ENCODE results near the gene TUBA4A.
"Not testable (repeated sequence)": the region's sequence is repeated elsewhere in the genome, so short reads cannot be mapped to it uniquely, and the experiment has no call there.

The TUBA4A gene

DNA sequence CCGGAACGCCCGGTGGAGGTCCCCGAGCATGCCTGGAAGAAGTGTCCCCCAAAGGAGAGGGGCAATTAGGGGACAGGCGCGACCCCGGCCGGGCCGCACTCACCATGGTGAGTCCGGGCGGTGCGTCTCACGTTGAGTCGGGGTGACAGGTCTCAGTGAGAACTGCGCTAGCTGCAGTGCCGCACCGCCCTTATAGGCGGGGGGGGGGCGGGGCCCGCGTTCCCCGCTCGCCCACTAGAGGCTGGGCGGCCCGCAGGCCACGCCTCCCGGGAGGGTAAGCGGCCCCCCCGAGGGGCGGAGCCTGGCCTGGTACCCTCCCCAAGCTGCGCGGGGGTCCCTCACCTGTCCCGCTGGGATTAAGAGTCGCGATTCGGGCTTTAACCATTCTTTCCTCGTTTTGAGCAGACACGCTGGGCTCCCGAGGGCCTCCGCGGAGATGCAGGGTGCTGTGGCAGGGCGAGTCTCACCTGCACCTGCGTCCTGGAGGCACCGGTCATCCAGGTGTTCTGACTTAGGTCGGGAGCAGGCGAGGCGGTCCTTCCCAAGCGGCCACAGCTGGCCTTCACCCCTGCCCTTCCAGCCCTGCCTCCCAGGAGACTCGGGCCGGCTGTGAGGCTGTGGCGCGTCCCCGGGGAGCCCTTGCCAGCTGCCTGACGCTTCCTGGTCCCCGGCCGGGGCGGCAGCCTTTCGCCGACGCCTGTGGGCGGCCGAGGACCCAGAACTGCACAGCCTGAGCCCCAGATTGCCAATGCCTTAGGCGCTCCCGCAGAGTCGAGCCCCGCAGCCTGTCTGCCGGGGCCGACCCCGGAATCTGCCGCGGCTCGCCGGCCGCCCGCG is at the start of gene TUBA4A:
TUBA4A (minus strand) TSS at position 166 of the 837 bp plus-strand sequence; CDS start at position 106, 60 bp downstream.
- peak; percentile 78 to 85 (median 84) for DNase-seq

DNA sequence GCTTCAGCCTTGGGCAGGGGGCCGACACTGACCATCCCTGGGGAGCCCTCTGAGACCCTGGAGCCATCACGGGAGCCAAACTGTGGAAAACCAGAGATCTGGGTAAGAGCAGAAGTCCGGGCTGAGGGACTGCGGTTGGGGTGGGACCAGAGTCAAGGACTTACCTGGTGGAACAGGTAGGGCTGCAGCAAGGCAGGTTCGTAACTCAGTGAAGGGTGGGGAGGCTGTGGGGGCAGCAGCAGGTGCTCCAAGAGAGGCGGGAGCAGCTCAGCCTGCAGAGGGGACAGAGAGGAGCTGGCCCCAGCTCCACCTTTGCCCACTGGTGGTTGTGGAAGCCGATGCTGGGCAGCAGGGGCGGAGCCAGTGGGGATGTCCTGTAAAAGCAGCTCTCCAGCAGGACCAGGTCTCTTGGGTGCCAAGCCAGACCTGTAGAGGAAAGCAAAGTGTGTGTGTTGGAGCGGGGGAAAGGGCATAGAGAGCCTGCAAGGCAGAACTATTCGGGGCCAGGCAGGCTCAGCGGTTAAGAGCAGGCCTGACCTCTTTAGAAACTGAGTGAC is 48.8 kb upstream of the TUBA4A start:
- no peak for DNase-seq

DNA sequence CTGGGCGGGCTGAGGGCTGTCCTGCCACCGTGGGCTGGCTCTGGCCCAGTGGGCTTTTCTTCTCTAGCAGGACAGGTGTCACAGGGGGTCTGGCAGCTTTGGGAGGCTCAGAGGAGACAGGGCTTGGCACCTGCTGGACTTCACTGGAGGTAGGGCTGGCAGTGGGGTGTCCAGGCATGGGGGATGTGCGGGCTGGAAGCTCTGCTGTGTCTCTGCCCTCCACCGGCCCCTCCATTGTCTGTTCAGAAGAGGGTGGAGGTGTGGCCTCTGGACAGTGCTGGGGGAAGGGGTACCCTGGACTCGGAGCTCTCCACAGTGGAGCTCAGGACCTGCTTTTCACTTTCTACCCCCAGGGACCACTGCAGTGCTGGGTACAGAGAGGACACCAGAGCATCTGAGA is 46.3 kb upstream of the TUBA4A start:
- no peak for DNase-seq

DNA sequence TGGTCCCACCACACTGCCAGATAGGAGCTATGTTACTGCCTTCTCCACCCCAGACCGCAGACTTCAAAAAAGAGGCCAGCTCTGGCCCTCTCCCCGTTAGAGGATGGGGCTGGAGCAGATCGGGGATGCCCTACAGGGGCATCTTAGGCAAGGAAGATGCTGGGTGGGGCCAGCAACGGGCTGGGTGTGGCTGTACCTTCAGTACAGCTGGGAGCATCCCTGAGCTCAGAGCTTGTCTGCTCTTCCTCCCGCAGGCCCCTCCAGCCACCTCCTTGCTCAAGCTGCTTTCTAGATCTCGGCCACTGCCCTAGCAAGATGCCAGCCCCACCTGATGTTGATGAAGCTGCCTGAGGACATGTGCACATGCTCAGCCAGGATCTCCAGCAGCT is 45.6 kb upstream of the TUBA4A start:
- no peak for DNase-seq

DNA sequence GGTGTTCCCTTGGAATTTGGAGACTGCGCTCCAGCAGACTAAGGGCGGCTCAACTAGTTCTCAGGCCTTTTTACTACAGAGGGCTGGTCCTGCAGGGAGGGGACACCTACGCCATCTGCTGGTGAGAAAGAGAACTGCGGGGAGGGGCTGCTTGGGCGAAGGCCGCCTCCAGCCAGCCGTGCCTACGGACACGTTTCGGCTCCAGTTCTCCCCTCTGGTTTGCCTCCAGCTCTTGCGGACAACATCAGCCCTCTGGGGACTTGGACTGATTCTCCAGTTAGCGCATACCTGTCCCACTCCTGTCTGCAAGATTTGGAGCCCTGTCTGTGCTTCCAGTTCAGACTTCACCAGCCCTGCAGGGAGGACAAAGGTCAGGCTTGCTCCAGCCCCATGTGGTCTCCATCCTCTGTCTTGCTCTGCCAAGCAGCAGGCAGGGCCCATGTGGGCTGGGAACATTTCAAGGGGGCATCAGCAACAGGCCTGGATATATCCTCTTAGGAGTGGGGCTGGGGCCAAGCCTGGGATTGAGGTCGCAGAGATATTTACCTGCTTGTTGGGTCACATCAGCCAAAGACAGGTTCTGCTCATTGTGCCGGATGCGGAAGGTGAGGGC is 45.1 kb upstream of the TUBA4A start:
- DNase-seq = peak; percentile 48 to 76 (median 51)

DNA sequence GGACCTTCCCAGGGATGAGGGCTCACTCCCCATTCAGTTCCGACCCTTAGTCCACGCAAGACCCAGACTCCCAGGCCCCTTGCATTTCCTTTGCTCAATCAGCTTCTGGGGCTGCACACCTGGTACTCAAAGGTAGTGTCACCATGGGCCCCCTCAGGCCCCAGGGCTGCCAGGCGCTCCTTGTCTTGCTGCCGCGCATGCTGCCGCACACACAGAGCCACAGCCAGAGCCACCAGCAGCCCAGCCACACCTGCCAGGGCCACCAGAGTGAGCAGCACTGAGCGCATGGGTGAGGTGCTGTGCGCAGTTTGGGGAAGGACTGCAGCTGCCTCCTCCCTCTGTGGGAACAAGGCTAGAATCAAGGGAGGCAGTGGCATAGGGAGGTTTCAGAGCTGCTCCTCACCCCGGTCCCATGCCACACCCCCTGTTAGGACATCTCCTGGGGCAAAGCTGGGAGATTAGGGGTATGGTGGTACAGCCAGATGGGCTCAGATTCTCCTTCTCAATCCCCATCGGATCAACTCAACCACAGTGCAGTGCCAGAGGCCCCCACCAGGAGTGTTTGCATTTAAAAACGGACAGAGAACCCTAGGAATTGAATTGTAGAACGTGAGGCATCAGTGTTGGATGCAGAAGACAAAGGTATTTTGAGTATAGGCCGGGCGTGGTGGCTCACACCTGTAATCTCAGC is 44.2 kb upstream of the TUBA4A start:
- no peak for DNase-seq

DNA sequence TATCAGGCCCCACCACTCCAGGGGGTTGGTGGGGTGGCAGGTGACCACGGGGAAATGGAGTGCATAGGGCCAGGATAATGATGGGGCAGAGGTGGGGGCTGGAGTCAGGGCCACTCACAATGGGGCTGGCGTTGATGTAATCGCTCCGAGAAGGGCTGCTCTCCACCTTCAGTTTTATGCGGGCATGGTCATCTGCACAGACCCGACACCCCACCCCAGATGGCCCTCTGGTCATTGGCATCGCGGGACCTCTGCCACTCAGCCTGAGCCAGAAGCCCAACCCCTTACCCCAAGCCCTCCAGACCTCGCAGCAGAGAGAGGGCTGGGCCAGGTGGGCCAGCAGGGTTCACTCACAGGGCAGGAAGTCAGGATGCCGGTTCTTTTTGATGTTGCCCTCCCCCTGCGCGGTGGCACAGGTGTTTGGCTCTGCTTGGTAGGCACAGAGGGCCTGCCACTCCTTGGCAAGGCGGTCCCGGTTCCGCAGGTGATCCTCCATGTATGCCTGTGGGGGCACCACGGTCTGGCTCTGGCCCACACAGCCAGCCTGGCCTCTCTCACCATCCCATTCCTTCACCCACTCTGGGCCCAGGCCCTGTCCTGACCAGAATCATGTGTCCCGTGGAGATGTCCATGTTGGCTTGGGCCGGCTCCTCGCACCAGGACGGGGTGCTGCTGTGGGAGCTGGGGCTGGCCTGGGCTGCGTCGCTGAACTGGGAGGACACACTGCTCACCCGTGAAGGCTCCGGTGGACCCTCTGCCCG is 43.1 kb upstream of the TUBA4A start:
- DNase-seq = no peak

DNA sequence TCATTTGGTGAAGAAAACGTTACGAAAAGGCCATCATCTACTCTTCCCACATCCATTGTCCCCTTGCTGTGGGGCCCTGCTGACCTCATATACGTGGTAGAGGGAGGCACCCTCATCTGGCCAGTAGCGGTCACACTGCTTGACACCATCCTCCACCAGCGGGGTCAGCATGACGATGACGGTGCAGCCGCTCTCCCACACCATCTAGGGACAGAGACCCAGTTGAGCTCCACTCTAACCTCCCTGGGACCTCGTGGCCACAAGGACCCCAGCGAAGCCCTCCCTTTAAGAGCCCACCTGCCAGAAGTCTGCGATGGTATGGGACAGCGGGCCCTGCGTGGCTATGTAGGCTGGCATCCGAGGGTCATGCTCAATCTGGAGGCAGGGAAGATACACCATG is 42.4 kb upstream of the TUBA4A start:
- no peak for DNase-seq

DNA sequence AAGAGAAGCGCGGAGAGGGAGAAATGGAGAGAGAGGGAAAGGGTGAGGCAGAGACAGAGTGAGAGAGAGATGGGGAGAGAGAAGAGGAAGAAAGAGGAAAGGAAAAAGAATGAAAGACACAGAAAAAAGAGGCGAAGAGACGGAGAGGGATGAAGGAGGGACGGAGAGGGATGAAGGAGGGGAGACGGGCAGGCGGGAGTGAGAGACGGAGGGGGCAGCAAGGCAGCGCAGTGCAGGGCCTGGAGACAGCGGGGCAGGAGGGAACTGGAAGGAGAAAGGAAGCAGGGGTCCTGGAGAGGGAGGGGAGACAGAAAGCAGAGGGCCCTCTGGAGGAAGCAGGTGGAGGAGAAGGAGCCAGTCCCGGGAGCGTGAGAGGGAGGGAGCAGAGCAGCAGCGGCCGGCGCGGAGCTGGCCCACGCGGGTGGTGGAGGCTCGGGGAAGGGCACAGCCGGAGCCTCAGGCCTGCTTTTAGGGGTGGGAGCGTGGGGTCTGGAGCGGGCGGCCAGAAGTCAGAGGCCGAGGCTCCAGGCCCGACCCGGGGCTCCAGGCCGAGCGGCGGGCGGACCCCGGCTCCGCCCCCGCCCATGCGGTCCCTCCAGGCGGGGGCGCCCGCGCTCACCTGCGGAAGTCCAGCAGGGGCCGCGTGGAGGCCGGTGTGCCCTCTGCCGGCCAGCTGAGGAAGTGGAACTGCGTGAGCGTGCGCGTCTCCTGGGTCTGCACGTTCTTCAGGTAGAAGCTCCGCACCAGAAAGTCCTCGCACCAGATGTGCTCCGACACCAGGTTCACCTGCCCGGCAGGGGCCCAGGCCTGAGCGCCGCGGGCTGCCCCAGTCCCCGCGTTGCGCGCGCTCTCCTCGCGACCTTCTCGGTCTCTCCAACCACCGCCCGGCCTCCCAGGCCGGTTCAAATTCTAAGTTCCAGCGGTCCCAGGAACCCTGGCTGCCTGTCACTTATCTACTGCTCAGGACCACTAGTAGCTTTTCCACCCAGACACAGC is 40.9 kb upstream of the TUBA4A start:
- peak; percentile 8 to 81 (median 14) for DNase-seq

DNA sequence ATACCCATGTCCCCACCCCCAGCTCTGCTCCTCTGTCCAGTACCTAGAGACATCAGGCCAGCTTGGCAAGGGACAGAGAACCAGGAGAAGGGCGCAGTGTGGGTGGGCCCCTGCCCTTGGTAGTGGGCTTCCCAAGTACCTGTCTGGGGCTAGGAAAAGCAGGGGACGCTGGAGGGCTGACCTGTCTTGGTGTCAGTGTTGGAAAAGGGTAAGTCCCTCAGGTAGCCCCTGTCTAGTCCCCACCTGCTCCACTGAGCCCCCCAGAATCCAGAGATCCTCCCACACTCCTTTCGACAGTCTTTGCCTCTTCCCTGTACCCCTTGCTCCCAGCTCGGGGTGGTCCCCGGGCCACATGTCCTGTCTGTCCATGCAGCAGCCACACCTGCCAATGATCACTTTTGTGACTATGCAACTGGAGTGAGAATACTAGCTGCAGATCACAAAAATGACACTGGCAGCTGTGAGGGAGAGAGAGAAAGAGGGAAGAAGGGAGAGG is 40.1 kb upstream of the TUBA4A start:
- no peak for DNase-seq

DNA sequence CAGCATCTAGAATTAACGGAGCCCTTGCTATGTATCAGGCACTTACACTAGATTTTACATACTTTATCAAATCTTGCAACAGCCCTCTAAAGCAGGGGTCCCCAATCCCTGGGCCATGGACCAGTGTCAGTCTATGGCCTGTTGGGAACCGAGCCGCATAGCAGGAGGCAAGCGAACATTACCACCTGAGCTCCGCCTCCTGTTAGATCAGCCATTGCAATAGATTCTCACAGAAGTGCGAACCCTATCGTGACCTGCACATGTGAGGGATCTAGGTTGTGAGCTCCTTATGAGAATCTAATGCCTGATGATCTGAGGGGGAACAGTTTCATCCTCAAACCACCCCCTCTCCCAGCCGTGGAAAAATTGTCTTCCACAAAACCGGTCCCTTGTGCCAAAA is 38.9 kb upstream of the TUBA4A start:
- DNase-seq = no peak

DNA sequence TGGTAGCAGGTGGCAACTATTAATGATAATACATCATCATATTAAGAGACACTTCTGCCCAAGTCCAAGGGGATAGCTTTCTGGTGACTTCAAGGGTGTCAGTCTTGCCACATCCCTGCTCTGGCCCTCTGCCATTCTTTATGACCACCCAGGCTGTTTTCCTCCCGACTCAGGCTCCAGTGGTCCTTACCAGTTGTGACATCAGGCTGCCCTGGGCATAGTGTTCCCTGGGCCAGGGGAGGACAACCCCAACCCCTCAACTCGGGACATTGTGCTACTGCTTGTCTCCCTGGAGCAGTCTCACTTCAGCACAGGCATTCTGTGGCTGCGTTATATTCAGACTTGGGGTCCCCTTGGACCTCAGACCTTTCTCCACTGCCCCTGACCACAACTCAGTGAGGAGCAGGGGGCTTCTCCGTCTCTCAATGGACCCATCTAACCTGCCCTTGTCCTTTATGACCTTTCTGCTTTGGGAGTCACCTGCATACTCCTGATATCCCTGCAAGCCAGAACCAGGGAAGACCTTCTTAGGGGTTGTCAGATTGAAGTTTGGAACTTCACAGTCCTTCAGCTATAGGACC is 38.3 kb upstream of the TUBA4A start:
- no peak for DNase-seq

DNA sequence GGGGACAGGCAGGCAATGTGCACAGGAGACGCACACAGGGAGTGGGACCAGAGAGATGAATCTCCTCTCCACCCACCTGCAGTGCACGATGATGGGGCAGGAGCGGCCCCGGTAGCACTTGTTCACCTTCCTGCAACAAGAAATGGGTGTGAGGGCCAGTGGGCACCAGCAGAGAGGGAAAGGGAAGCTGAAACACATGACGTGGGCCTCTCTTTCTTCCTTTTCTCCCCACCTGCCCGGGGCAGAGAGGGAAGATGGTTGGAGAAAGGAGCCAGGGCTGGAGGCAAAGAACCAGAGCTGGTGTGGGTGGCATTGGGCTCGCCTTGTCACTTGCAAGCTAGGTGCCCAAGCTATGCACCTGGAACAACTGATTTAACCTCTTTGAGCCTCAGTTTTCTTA is 37.7 kb upstream of the TUBA4A start:
- DNase-seq = no peak

DNA sequence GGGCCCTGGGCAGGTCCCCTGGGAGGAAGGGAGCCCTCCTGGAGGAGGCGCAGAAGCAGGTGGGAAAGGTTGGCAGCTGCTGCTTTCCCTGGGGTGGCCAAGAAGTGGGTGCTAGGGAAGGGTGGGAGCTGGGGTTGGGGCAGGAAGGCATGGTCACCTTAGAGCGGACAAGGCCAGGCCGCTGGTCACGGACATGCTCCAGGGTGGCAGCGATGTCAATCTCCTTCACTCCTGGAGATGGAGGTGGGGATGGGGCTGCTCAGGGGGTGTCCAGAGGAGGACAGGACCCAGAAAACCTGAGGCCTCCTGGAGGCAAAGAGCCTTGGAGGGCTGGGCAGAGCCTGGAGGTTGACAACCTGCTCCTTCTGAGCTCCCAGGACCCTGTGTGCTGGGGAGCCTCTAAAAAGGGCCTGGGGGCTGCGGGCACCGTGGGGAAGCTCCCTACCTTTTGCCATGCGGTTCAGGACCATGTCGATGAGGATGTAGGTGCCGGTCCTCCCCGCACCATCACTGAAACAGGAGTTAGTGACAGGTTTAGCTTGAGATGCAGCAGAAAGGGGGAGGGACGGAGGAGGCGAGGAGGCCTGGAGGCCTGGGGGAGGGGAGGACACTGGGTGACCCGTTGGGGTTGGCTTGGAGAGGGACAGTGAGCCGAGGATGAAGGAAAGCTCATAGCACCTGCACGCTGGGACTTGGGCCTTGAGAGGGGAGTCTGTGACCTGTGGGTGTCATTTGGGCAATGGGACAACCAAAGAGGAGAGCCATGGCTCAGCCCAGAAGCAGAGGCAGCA is 36.9 kb upstream of the TUBA4A start:
- DNase-seq = no peak

DNA sequence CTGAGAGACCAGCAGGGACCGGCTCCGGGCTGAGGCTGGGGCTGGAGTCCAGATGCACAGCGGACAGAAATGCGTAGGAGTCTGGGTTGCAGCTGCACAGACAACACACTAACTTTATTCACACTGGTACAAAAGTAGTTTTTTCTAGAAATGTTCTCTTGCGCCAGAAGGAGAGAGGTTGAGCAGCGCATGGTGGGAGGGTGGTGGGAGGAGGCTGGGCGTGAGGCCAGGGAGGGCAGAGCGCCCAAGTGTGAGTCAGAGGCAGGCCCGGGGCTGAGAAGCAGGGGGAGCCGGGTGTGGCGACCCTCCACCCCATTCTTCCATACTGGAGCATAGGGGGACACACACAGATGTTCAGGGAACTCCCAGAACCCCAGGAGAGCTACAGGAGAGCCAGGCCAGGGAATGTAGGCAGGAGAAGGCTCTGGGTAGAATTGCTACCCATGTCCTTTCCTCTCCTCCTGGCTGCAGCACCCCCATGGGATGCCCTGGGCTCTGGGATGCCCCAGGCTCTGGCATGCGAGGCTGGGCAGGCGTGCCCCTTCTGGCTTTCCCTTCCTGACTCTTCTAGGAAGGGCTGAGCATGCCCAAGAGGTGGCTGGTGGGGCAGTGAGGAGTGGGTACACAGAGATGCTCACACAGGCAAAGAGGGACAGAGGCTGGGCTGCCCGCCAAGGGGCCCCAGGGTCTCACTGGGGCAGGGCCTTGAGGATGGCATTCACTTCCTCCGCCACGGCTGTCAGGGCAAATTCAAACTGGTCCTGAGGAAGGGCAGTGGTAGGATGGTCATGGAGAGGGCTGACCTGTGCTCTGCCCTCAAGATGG is 36.0 kb upstream of the TUBA4A start:
- DNase-seq = no peak

DNA sequence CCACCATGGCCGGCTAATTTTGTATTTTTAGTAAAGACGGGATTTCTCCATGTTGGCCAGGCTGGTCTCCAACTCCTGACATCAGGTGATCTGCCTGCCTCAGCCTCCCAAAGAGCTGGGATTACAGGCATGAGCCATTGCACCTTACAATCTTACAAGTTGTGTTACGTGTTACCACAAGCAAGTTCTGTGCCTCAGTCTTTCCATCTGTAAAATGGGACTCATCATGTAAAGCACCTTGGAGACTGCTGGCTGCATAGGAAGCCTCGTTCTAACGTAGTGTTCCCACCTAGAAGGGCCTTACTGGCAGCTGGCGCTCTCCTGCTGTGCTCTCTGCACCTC is 35.4 kb upstream of the TUBA4A start:
- DNase-seq = no peak

DNA sequence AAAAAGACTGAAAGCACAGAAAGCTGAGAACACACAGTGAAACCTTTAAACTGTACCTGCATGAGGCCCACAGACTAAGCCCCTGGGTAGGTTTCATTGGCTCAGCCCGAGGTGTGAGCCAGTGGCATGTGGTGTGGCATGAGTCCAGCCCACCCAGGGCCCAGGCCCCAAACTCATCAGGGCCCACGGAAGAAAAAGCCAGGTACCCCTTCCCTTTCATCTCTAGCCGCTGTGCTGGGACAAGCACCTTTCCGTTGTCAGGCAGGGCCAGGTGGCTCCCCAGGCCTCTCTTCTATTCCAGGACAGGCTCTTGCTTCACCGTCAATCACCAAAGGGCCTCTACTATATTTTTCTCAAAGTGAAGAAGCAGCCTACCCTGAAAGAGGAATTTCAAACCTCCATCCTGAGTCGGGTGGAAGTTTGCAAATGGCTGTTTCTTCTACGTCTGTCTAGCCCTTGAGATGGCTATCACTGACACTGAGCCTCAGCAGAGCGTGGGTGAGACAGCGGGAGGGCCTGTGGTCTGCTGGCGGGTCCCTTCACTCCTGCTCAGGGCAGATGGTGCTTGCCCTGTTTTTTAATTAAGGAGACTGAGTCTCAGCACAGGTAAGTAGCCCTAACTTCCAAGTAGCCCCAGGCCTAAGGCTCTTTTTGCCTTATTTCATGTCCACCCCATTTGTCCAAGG is 34.0 kb upstream of the TUBA4A start:
- no peak for DNase-seq

DNA sequence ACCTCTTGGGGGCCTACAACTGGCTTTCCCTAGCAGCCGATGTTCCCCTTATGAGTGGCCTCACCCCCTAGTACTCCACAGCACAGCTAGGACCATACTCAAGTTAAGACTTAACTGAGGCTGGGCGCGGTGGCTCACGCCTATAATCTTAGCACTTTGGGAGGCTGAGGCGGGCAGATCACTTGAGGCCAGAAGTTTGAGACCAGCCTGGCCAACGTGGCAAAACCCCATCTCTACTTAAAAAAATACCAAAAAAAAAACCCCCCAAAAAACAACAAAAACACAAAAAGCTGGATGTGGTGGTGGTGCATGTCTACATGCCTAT is 33.4 kb upstream of the TUBA4A start:
- not testable (repeated sequence) for DNase-seq

All from NCI-H1417 (cell line).